Retinal pigment epithelial cell (primary cell): ENCODE results near the gene BEND3.
"Not testable (repeated sequence)": the region's sequence is repeated elsewhere in the genome, so short reads cannot be mapped to it uniquely, and the experiment has no call there.

Source experiments
- DNase-seq: peaks from one replicate; pipeline ENCODE4 v3.0.0-alpha.2; 2010; ENCODE audit warnings: low read depth
- H3K4me3 ChIP-seq: 2 replicates; pipeline ENCODE4 v1.5.1; 2011; ENCODE audit warnings: mild to moderate bottlenecking, low read length, control low read depth, moderate library complexity
- TF ChIP-seq, protein P1 (sequence below): conservative IDR thresholded peaks from 2 replicates; pipeline ENCODE4 v1.5.1; 2011; ENCODE audit warnings: low read depth, low read length, control low read depth, inconsistent platforms

Gene BEND3

DNA sequence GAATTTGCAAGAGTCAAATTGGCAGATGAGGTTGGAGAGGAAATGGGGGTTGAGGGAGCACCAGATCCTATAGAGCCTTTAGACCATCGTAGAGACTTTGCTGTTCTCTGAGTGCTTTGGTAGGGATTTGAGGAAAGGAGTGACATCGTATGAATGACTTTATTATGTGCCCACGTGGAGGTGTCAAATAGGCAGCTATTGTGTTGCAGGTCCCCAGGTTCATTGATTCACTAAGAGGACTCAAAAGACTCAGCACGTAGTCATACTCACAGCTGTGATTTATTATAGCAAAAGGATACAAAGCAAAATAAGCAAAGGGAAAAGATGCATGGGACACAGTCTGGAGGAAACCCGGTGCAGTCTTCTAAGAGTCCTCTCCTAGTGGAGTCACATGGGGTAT, 85.2 kb downstream of the BEND3 start:
- TF ChIP-seq, protein P1, sequence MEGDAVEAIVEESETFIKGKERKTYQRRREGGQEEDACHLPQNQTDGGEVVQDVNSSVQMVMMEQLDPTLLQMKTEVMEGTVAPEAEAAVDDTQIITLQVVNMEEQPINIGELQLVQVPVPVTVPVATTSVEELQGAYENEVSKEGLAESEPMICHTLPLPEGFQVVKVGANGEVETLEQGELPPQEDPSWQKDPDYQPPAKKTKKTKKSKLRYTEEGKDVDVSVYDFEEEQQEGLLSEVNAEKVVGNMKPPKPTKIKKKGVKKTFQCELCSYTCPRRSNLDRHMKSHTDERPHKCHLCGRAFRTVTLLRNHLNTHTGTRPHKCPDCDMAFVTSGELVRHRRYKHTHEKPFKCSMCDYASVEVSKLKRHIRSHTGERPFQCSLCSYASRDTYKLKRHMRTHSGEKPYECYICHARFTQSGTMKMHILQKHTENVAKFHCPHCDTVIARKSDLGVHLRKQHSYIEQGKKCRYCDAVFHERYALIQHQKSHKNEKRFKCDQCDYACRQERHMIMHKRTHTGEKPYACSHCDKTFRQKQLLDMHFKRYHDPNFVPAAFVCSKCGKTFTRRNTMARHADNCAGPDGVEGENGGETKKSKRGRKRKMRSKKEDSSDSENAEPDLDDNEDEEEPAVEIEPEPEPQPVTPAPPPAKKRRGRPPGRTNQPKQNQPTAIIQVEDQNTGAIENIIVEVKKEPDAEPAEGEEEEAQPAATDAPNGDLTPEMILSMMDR: no peak
- DNase-seq: no peak
- no peak overlapping the region for H3K4me3 ChIP-seq

DNA sequence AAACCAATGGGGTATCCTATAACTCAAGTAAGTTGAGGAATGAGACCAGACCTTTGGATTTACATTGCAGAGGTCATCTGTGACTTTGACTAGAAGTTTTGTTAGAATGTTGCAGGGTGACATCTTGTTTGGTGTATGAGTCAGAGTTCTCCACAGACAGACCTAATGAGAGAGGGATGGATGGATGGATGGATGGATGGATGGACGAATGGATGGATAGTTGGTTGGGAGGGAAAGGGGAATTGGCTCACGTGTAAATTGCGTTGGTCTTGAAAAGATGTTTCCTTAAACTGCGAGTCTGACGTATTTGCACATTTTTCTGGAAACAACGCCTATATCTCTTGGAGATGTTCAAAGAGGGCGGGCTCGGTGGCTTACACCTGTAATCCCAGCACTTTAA, 88.3 kb downstream of the BEND3 start:
- H3K4me3 ChIP-seq: no peak overlapping the region
- DNase-seq: no peak
- TF ChIP-seq, protein P1: no peak

DNA sequence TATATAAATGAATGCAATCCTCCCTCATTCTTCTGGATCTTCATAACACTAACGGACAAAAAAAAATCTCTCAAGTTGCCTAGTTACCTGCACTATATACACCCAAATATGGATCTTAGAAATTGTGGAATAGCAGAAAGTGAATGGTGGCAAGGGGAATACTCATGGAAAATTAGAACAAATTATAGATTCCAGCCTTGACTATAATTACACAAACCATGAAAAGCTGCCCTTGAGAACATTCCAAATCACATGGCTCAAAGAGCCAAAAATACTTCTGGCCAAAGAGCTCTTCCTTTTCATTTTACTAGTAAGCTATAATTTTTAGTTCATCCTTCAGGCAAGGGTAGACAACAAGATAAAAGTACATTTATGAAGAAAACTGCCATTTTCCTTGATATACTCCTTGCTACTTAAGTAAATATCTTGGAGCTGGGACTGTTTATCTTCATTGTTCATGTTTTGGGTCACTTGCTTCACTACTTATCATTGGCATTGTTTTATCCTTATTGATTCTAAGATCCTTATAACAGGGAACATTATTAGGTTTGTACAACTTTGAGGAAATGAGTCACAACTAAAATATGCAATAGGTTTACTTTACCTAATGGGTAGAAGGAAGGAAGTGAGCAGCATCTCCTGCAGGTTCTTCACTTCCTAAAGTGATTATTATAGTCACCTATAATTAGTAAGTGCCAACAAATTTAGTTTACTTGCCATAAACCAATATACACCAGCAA, 93.7 kb downstream of the BEND3 start:
- no peak overlapping the region for H3K4me3 ChIP-seq
- TF ChIP-seq, protein P1: no peak
- no peak for DNase-seq

- DNase-seq: no peak
- TF ChIP-seq, protein P1: no peak
- H3K4me3 ChIP-seq: no peak overlapping the region
Measured at GRCh38 chr6:107020239-107020638, 95.1 kb downstream of the BEND3 start.

DNA sequence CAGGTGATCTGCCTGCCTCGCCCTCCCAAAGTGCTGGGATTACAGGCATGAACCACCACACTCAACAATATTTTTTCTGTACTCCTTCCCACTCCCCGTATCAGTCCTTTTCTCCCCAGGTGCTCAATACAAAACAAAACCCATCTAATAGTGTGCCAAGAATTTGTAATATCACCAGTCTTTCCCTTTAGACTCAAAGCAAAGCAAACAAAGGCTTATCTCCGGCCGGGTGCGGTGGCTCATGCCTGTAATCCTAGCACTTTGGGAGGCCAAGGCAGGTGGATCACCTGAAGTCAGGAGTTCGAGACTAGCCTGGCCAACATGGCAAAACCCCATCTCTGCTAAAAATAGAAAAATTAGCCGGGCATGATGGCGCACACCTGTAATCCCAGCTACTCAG, 95.7 kb downstream of the BEND3 start:
- not testable (repeated sequence) for H3K4me3 ChIP-seq, DNase-seq

DNA sequence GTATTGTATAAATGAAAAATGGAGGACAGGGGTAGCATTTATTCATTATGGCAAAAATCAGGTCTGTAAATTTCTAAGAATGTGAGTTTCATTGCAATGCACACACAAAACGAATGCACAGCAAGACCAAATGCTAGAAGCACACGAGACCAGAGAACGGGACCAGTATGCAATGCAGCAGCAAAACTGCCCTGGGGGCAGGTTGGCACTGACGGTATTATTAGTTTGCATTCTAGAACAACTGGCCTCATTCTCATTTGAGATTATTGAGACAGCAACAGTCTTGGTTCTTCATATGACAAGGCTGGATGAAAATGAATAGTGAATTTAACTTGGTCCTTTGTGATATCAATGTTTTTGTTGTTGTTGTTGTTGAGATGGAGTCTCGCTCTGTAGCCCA, 96.3 kb downstream of the BEND3 start:
- TF ChIP-seq, protein P1: no peak
- DNase-seq: no peak
- no peak overlapping the region for H3K4me3 ChIP-seq
